HG03521 (cell line): ENCODE results near the gene NTN4.
"Not testable (repeated sequence)": the region's sequence is repeated elsewhere in the genome, so short reads cannot be mapped to it uniquely, and the experiment has no call there.

ENCODE experiments used
- ATAC-seq: cut with Tn5 transposase; IDR thresholded peaks from one replicate; pipeline ENCODE4 v1.9.1; 2021; ENCODE audit warnings: mild to moderate bottlenecking, moderate library complexity; ENCODE audit not compliant: unreplicated experiment

NTN4 gene

DNA sequence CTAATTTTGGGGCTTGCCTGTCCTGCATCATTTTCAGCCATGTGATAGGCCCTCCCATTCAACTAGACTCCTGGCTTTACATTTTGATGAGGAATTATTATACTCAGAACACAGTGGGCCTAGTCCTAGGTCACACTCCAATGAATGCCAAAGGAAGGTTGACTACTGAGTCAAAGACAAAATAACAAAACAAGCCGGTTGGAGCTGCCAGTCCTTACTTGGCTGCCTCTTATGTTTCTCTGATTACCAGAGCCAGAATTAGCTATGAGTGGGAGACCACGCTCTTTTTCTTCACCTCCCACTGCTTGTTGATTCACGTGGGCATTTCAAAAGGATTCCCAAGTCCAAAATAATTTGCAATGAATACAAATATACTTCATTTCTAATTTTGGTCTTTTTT is 161.2 kb downstream of the NTN4 start:
- ATAC-seq: no peak

DNA sequence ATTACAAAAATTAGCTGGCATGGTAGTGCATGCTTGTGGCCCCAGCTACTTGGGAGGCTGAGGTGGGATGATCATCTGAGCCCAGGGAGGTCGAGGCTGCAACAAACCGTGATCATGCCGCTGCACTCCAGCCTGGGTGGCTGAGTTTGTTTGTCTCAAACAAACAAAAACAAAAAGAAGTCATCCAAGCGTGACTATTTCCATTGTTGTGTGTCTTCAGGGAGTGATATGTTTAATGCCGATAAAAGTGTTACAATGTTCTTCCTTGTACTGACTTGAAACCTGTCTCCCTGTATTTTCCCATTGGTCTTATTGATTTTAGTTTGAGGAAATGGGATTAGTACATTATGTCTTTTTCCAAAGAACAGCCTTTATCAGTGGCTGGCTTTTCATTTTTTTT is 163.7 kb downstream of the NTN4 start:
- no peak for ATAC-seq

DNA sequence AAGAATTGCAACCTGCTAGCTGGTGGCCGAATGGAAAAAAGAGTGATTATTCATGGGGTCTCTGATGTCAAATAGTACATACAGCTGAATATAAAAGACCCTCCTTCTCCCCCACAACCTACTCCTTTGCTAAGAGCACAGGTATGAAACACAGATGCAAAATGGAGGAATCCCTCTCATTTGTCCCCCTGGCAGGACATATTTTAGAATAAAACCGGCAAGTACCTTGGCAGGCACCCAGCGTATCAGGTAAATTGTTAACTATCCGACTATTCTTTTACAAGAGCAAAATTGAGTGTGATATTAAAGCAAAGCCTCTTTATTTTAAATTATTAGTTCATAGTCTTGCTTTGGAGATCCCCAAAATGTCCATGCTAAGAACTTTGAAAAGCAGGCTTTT is 165.6 kb downstream of the NTN4 start:
- no peak for ATAC-seq

DNA sequence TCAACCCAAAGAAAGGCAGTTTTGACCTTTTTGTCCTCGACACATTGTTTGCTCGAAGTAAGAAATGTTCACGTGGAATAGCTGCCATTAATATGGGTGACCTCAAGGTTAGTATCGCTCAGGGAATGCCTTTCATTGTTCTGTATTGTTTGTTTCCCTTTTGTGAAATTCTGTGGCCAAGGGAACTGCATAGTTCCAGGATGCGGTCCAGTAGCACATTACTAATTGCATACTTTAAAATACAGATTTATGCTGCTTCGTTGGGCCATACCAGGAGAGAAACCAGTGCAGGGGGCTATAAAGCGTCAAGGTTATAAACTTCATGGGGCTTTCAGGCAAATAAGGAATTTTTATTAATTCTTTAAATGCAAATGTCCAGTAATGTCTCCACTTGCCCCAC is 166.0 kb downstream of the NTN4 start:
- no peak for ATAC-seq

DNA sequence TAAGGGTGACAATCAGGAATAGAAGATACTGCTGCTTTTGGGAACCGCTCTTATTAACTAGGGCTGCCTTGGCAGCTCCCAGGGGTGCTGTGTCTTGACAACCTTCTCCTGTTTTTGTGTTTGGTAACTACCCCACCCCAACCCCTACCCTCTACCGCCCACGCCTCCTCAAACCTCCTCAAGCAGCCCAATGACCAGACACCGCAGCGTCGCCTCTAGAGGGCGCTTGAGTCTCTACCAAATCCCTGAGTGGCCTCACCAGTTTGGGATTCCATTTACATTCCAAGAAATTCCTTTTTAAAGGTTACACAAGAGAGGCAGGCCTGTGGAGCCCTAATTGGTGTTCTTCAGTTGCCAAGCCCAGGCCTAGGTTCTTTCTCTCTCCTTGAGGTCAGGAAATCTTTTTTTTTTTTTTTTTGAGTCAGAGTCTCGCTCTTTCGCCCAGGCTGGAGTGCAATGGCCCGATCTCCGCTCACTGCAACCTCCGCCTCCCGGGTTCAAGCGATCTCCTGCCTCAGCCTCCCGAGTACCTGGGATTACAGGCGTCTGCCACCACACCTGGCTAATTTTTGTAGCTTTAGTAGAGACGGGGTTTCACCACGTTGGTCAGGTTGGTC is 166.9 kb downstream of the NTN4 start:
- no peak for ATAC-seq

DNA sequence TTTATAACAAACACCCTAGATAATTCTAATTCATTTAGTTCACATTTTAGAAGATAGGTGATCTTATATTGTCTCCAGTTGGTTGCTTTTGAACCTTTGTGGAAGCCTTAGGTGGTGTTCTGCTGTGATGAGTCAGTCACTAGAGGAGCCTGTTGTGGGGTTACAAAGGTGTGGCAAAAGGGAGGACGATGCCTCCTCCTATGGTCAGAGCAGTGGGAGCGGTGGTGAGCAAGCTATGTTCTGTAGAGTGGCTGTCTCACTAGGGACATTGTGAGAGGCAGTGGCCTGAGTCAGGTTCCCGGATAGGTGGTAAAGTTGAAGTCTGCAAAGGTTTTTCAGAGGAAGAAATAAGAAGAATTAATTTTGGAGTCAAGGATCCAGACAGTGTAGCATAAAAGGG is 167.7 kb downstream of the NTN4 start:
- no peak for ATAC-seq

DNA sequence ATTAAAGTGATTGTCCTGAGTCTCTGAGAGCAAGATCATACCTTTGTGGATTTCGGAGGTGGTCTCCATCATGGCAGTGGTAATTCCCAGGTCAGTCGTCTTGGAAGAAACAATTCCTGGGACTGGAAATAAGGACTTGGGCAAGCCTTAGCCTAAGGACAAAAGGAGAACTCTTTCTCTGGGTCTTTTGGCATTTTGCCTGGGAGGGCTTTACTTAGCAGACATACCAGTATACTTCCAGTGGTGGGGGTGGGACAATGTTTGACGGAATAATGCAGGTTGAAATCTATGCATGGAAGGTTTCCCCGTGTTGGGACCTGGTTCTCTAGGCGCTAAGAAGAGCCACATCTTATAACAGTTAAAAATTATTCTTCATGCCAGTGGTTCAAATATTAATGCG is 168.8 kb downstream of the NTN4 start:
- no peak for ATAC-seq

DNA sequence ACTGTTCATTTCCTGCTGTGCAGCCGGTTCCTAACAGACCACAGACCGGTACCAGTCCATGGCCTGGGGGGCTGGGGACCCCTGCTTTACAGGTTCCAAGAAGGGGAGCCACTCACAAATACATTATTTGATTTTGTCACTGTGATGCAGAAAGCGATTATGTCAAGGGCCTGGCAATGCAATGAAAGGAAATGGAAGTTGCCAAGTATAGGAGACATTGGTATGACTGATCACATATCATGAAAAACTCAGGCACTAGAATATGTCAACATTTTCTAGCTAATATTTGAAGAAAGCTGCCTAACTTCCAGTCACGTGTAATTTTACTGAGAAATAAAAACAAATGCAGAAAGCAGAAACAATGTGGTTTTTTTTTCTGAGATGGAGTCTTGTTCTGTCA is 170.4 kb downstream of the NTN4 start:
- no peak for ATAC-seq

DNA sequence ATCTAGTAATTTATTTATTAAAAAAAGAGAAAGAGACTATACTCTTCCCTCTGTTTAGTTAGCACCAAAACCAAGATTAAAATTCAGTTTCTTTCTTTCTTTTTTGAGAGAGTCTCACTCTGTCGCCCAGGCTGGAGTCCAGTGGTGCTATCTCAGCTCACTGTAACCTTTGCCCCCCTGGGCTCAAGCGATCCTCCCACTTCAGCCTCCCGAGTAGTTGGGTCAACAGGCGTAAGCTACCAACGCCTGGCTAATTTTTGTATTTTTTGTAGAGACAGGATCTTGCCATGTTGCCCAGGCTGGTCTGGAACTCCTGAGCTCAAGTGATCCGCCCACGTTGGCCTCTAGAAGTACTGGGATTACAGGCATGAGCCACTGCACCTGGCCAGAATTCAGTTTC is 174.1 kb downstream of the NTN4 start:
- not testable (repeated sequence) for ATAC-seq

DNA sequence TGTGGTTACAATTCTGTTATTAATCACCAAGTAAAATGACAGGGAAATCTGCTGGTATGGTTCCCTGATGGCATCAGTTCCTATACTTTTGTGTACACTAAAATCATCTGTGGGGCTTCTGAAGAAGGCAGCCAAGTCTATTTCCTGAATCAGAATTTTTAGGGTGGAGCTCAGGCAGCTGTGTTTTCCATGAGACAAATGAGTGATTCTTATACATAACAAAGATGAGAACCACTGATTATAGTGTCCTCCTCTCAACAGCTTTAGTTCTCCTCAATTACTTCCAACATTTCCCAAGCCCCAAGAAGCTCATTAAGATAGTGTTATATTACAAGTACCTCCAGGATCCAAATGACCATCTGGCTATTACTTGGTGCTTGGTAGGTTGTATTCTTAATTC is 174.8 kb downstream of the NTN4 start:
- ATAC-seq: no peak

DNA sequence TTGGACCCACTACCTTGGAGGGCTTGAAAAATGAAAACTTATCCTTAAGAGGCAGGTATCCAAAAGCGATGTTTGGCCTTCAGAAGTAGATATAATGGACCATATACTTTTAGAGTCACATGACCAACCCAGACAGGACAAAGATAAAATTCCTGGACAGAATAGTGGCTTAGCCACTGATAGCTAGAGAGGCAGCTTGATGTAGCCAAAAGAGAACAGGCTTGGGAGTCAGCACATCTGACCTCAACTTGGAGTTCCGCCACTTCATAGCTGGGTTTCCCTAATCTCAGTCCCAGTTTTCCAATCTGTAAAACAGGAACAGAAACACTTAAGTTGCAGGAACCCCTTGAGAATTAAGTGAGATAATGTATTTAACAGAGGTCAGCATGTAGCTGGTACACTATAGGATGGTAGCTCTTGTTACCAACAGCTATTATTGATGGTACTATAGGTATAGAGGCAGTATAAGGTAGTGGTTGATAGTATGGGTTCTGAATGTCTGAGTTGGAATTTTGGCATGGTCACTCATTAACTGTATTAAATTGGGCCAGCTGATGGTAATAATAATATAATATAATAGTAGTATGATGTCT is 176.1 kb downstream of the NTN4 start:
- no peak for ATAC-seq

DNA sequence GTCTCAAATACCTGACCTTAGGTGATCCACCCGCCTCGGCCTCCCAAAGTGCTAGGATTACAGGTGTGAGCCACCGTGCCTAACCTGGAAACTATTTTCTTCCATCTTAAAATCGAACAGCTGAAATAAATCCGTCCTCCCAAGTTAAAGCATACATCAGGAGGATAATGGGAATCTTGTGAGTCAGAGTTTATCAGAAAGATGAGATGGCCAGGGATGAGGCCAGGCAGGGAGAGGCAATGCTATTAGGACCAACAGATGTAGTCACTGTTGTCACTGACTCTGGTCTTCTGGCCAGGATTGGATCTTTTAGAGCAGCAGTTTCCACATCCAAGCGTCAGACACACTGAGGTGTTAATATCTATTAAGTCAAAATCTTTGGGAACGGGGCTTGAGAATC is 177.5 kb downstream of the NTN4 start:
- ATAC-seq: no peak

DNA sequence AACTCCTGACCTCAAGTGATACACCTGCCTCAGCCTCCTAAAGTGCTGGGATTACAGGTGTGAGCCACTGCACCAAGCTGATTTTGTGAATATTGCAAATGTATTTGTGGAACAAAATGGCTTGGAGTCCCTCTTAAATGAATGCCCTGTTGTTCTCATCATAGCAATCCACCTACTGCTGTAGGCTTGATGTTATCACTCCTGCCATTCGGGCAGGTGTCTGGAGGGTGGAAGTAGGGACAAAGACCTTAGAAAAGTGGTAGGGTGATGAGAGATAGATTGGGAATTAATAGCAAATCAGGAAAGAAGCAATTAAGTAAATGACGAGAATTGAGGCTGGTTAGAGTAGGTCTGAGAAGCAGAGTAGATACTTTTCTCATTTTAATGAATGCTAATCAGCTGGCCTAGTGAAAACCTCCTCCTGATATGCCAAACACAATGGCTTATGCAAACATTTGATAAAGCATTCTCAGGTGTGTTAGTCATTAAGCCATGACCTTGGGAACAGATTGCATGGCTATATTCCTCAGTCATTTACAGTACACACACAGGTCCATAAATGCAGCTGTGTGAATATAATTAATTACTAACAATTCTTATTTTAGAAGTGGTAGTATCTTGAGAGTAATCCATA is 178.8 kb downstream of the NTN4 start:
- ATAC-seq: no peak

DNA sequence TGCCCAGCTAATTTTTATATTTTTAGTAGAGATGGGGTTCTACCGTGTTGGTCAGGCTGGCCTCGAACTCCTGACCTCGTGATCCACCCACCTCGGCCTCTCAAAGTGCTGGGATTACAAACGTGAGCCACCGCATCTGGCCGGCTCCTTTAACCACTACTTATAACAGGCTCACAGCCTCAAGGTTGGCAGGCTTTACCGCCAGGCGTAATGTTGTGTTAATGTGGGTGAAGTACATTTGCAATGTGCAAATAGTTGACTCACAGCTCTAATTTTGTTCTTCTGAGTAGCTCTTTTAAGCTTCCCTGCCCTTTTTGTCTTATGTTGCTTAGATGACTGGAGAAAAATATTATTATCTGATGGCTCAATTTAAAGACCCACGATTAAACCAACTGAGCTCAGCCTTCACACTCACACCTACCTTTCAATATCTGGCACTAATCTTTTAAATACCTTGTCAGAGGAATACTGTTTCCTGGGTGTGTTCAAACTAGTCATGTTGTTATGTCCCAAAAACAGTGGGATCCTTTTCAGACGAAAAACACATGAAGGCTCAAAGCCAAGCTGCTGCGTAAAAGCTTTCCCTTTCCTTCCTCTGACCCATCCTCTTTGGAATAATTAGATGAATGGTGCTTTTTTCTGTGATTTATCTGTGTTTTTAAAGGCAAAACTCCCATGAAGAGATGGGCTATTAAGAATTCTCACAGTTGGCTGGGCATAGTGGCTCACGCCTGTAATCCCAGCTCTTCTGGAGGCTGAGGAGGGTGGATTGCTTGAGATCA is 182.1 kb downstream of the NTN4 start:
- no peak for ATAC-seq
